Measurements from ENCODE around the gene MTHFD1L. TPM values are rescaled to one million over a fixed set of nuclear protein-coding genes. Genes with fewer than 3 reads are reported as not detected.
A peak's percentile ranks its signal among the peaks of the same experiment; 100 is the strongest.

The MTHFD1L gene
- polyA plus RNA-seq, 2 of the 4 experiments (the other 2 are of a cell fraction), result 27.2 to 63.2 TPM

DNA sequence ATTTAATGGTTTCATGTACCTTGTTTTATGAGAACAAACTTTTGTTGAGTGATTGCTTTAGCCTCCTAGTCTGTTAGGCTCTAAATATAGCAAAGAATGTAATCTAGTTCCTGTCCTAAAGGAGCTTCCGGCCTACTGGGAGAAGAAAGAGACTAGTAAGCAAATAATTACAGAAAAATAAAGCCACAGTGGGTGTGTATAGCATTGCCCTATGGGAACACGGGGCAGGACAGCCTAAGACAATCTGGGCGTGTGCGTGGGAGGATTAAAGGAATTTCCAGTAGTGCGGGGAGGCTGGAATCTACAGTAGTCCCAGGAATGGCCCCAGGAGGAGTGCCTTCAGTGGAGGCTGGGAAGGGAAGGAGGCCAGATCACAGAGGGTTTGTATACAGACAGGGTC lies 276.2 kb downstream of the MTHFD1L start:
- Histone ChIP-seq H3K27ac (no peak overlapping the region), H3K4me3 (no peak overlapping the region), H3K4me1 (no peaks in the 10 kb centered on the region), H3K4me2 (no peak overlapping the region), H3K9me3 (no peaks in the 10 kb centered on the region)
- peak in 1 of 2 experiments; percentile 5 for DNase-seq (ENCODE audit: low read depth in 1 of 2, low spot score in 1 of 2)
- FAIRE-seq, result no peak
- ChIA-PET CTCF (no interaction called here), POLR2A (no interaction called here)
- WGBS (ENCODE audit: missing lambda C conversion rate), result 60% methylated on average over 5 of the region's 5 CpGs
- ATAC-seq, result no peak
- TF ChIP-seq RAD21 (conservative IDR thresholded peaks at IDR 0.05 in 1 of 2, IDR thresholded peaks at IDR 0.05 in 1 of 2) (no peak), SMC3 (IDR thresholded peaks at IDR 0.05) (no peak), POLR2A (IDR thresholded peaks at IDR 0.05; ENCODE audit: low read length) (no peak), HOXB13 (CRISPR knock-in tag; IDR thresholded peaks at IDR 0.05; ENCODE audit: low read depth) (no peak), RNF2 (IDR thresholded peaks at IDR 0.05; ENCODE audit: borderline replicate concordance, low read depth) (no peak), EHF (CRISPR knock-in tag; IDR thresholded peaks at IDR 0.05) (no peak), ZSCAN20 (CRISPR knock-in tag; IDR thresholded peaks at IDR 0.05) (no peak), SREBF2 (IDR thresholded peaks at IDR 0.05) (no peak), CHD4 (IDR thresholded peaks at IDR 0.05; ENCODE audit: borderline replicate concordance) (no peak), FOXS1 (CRISPR knock-in tag; IDR thresholded peaks at IDR 0.05) (no peak), NFE2L2 (conservative IDR thresholded peaks at IDR 0.05; ENCODE audit: low read length) (no peak), RFX5 (IDR thresholded peaks at IDR 0.05) (no peak), CBX8 (IDR thresholded peaks at IDR 0.05) (no peak), CBX2 (IDR thresholded peaks at IDR 0.05; ENCODE audit: borderline replicate concordance, low read depth) (no peak), HOXA7 (CRISPR knock-in tag; IDR thresholded peaks at IDR 0.05) (no peak)
- TF ChIP-seq, protein P1, sequence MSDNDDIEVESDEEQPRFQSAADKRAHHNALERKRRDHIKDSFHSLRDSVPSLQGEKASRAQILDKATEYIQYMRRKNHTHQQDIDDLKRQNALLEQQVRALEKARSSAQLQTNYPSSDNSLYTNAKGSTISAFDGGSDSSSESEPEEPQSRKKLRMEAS (IDR thresholded peaks at IDR 0.05), result no peak
- TF ChIP-seq, protein P2, sequence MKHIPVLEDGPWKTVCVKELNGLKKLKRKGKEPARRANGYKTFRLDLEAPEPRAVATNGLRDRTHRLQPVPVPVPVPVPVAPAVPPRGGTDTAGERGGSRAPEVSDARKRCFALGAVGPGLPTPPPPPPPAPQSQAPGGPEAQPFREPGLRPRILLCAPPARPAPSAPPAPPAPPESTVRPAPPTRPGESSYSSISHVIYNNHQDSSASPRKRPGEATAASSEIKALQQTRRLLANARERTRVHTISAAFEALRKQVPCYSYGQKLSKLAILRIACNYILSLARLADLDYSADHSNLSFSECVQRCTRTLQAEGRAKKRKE (CRISPR knock-in tag; IDR thresholded peaks at IDR 0.05; ENCODE audit: low read depth), result no peak
- TF ChIP-seq, protein P3, sequence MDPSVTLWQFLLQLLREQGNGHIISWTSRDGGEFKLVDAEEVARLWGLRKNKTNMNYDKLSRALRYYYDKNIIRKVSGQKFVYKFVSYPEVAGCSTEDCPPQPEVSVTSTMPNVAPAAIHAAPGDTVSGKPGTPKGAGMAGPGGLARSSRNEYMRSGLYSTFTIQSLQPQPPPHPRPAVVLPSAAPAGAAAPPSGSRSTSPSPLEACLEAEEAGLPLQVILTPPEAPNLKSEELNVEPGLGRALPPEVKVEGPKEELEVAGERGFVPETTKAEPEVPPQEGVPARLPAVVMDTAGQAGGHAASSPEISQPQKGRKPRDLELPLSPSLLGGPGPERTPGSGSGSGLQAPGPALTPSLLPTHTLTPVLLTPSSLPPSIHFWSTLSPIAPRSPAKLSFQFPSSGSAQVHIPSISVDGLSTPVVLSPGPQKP (IDR thresholded peaks at IDR 0.05; ENCODE audit: low read depth, low read length), result no peak

DNA sequence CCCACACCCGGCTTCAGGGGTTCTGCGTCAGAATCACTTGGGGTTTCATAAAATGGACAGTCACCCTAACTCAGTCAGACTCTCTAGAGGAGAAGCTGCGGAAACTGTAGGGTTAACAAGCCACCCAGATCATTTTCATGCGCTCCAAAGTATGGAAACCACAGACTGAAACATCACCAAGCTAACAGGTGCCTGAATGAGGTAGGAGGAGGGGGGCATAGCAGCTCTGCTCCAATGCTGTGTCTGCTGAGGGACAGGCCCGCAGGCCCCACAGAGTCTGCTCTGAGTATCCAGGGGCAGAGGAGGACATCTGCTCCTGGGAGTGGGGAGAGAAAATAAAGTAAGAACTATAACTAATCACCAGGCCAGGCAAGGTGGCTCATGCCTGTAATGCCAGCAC lies 277.2 kb downstream of the MTHFD1L start:
- ATAC-seq (no peak), DNase-seq (ENCODE audit: low read depth in 1 of 2, low spot score in 1 of 2) (no peak), FAIRE-seq (no peak)
- H3K27ac ChIP-seq, result no peak overlapping the region
- no peak overlapping the region for H3K4me2 ChIP-seq
- no peak overlapping the region for H3K4me3 ChIP-seq
- TF ChIP-seq HDAC2 (IDR thresholded peaks at IDR 0.05) (no peak), JUNB (IDR thresholded peaks at IDR 0.05) (no peak), NPAS2 (CRISPR knock-in tag; IDR thresholded peaks at IDR 0.05; ENCODE audit: borderline replicate concordance) (no peak), SREBF2 (IDR thresholded peaks at IDR 0.05) (no peak), RNF2 (IDR thresholded peaks at IDR 0.05; ENCODE audit: borderline replicate concordance, low read depth) (no peak), CBX8 (IDR thresholded peaks at IDR 0.05) (no peak), ZFP36 (IDR thresholded peaks at IDR 0.05; ENCODE audit: borderline replicate concordance, partially characterized antibody) (no peak), CBX2 (IDR thresholded peaks at IDR 0.05; ENCODE audit: borderline replicate concordance, low read depth) (no peak), RCOR1 (IDR thresholded peaks at IDR 0.05; ENCODE audit: low read depth, low read length) (no peak)
- TF ChIP-seq, protein P4, sequence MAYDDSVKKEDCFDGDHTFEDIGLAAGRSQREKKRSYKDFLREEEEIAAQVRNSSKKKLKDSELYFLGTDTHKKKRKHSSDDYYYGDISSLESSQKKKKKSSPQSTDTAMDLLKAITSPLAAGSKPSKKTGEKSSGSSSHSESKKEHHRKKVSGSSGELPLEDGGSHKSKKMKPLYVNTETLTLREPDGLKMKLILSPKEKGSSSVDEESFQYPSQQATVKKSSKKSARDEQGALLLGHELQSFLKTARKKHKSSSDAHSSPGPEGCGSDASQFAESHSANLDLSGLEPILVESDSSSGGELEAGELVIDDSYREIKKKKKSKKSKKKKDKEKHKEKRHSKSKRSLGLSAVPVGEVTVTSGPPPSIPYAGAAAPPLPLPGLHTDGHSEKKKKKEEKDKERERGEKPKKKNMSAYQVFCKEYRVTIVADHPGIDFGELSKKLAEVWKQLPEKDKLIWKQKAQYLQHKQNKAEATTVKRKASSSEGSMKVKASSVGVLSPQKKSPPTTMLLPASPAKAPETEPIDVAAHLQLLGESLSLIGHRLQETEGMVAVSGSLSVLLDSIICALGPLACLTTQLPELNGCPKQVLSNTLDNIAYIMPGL (CRISPR knock-in tag; IDR thresholded peaks at IDR 0.05; ENCODE audit: borderline replicate concordance), result no peak
- TF ChIP-seq, protein P3 (IDR thresholded peaks at IDR 0.05; ENCODE audit: low read depth, low read length), result no peak
- TF ChIP-seq, protein P5, sequence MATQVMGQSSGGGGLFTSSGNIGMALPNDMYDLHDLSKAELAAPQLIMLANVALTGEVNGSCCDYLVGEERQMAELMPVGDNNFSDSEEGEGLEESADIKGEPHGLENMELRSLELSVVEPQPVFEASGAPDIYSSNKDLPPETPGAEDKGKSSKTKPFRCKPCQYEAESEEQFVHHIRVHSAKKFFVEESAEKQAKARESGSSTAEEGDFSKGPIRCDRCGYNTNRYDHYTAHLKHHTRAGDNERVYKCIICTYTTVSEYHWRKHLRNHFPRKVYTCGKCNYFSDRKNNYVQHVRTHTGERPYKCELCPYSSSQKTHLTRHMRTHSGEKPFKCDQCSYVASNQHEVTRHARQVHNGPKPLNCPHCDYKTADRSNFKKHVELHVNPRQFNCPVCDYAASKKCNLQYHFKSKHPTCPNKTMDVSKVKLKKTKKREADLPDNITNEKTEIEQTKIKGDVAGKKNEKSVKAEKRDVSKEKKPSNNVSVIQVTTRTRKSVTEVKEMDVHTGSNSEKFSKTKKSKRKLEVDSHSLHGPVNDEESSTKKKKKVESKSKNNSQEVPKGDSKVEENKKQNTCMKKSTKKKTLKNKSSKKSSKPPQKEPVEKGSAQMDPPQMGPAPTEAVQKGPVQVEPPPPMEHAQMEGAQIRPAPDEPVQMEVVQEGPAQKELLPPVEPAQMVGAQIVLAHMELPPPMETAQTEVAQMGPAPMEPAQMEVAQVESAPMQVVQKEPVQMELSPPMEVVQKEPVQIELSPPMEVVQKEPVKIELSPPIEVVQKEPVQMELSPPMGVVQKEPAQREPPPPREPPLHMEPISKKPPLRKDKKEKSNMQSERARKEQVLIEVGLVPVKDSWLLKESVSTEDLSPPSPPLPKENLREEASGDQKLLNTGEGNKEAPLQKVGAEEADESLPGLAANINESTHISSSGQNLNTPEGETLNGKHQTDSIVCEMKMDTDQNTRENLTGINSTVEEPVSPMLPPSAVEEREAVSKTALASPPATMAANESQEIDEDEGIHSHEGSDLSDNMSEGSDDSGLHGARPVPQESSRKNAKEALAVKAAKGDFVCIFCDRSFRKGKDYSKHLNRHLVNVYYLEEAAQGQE (IDR thresholded peaks at IDR 0.05), result no peak
- H3K9me3 ChIP-seq, result no peaks in the 10 kb centered on the region
- CTCF ChIA-PET, result interaction anchor here (0.7 kb wide), 1 partner anchor 128 kb away, joined by 5 read pairs; no protein-coding TSS in a partner anchor
- no peaks in the 10 kb centered on the region for H3K4me1 ChIP-seq
- POLR2A ChIA-PET, result no interaction called here
- 95% methylated on average over 5 of the region's 5 CpGs for WGBS (ENCODE audit: missing lambda C conversion rate)
